Thyroid gland (tissue), 4 donors: Measurements from ENCODE around the gene TOP1.

Experiments
- CTCF ChIP-seq, 6 experiments: fragments of 200-600 bp in 3 of 6; fragments of 450-650 bp in 3 of 6; sonication (generic) in 3 of 6; IDR thresholded peaks; one replicate each; pipeline ENCODE4 v1.5.1; 2016 to 2019; ENCODE audit warnings: antibody characterized with exemption in 6 of 6, mild to moderate bottlenecking in 2 of 6, inconsistent platforms in 1 of 6, moderate library complexity in 1 of 6
- POLR2A ChIP-seq, 2 donors: fragments of 450-650 bp; IDR thresholded peaks; one replicate each; pipeline ENCODE4 v1.6.1; 2017; ENCODE audit warnings: antibody characterized with exemption in 2 of 2, mild to moderate bottlenecking in 2 of 2, moderate library complexity in 1 of 2

- TF ChIP-seq CTCF (IDR thresholded peaks at IDR 0.05): no peak
- TF ChIP-seq POLR2A (IDR thresholded peaks at IDR 0.05): no peak
Observed at GRCh38 chr20:41173791-41174341, 145.2 kb downstream of the TOP1 start.
